ENCODE measurements around the gene SMPD1.

Gene SMPD1

GRCh38 chr11:6411594-6412031, 21.3 kb downstream of the SMPD1 start:
- 100% methylated on average over 1 of the region's 10 CpGs for WGBS (ENCODE audit: insufficient coverage)
- H3K4me1 ChIP-seq (ENCODE audit: control extremely low read depth in 1 of 4, control insufficient read depth in 4 of 4, insufficient read depth in 4 of 4, low read length in 3 of 4) = peaks cover 0 to 5% (median 2%) of the 10 kb centered on the region in 4 experiments

DNA sequence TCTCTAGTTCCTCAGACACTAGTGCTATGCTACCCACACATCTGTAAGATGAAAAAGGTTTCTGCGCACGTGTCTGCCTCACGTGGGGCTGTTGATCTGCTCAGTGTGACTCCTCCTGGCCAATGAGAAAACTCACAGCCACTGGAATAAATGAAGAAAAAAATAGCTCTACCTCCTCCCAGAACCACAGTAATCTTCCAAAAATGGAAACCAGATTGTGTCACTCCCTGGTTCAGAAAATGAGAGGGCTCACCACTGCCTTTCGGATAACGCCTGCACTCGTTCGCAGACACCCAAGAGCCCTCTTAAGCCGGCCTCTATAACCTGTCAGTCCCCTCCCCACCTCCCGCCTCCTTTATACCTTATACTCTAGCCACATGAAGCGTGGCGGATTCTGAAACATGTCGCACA, 23.5 kb downstream of the SMPD1 start:
- WGBS (ENCODE audit: insufficient coverage) = 95% methylated on average over 12 of the region's 12 CpGs
- no peak overlapping the region for H3K27ac ChIP-seq (ENCODE audit: insufficient read depth in 1 of 2, low read depth in 1 of 2, low read length in 2 of 2, poor library complexity in 1 of 2, severe bottlenecking in 2 of 2)

More at GRCh38 chr11:6411594-6412031, 21.3 kb downstream of the SMPD1 start:
- DNase-seq = no peak
- Histone ChIP-seq H3K27ac (ENCODE audit: insufficient read depth in 1 of 2, low read depth in 1 of 2, low read length in 2 of 2, poor library complexity in 1 of 2, severe bottlenecking in 2 of 2) (no peak overlapping the region), H3K27me3 (replicated peaks in 2 of 5; ENCODE audit: control insufficient read depth in 4 of 5, insufficient read depth in 5 of 5, low read length in 4 of 5) (peaks cover 0 to 8% (median 0%) of the 10 kb centered on the region in 5 experiments), H3K9me3 (ENCODE audit: control extremely low read depth in 1 of 5, control insufficient read depth in 4 of 5, insufficient read depth in 2 of 5, low read depth in 1 of 5, low read length in 4 of 5) (no peaks in the 10 kb centered on the region), H3K4me3 (ENCODE audit: control insufficient read depth in 1 of 7, extremely low read depth in 1 of 7, insufficient read depth in 4 of 7, low read depth in 2 of 7, low read length in 6 of 7) (no peak overlapping the region), H3K36me3 (ENCODE audit: control insufficient read depth in 4 of 4, insufficient read depth in 4 of 4, low read length in 3 of 4) (peaks cover 0 to 9% (median 0%) of the 10 kb centered on the region in 4 experiments)
- ChIA-PET CTCF (interaction anchor here (1.0 to 1.6 kb wide), 4 partner anchors 17 to 33 kb away, joined by 3 to 6 read pairs (median 4); no protein-coding TSS in a partner anchor), POLR2A (no interaction called here)

GRCh38 chr11:6414874-6415328, 24.6 kb downstream of the SMPD1 start:
- POLR2A ChIA-PET = no interaction called here
- CTCF ChIA-PET = no interaction called here
- Histone ChIP-seq H3K4me3 (ENCODE audit: control insufficient read depth in 1 of 7, extremely low read depth in 1 of 7, insufficient read depth in 4 of 7, low read depth in 2 of 7, low read length in 6 of 7) (no peak overlapping the region), H3K4me1 (ENCODE audit: control extremely low read depth in 1 of 4, control insufficient read depth in 4 of 4, insufficient read depth in 4 of 4, low read length in 3 of 4) (peaks cover 3 to 18% (median 11%) of the 10 kb centered on the region in 4 experiments), H3K27me3 (replicated peaks in 2 of 5; ENCODE audit: control insufficient read depth in 4 of 5, insufficient read depth in 5 of 5, low read length in 4 of 5) (peaks cover 0 to 20% (median 0%) of the 10 kb centered on the region in 5 experiments), H3K9me3 (ENCODE audit: control extremely low read depth in 1 of 5, control insufficient read depth in 4 of 5, insufficient read depth in 2 of 5, low read depth in 1 of 5, low read length in 4 of 5) (no peaks in the 10 kb centered on the region), H3K36me3 (ENCODE audit: control insufficient read depth in 4 of 4, insufficient read depth in 4 of 4, low read length in 3 of 4) (peaks cover 0 to 9% (median 0%) of the 10 kb centered on the region in 4 experiments), H3K27ac (ENCODE audit: insufficient read depth in 1 of 2, low read depth in 1 of 2, low read length in 2 of 2, poor library complexity in 1 of 2, severe bottlenecking in 2 of 2) (no peak overlapping the region)
- DNase-seq = no peak
- whole genome bisulfite sequencing (ENCODE audit: insufficient coverage) = 90% methylated on average over 2 of the region's 3 CpGs

More for the DNA sequence above, 23.5 kb downstream of the SMPD1 start:
- Histone ChIP-seq H3K9me3 (ENCODE audit: control extremely low read depth in 1 of 5, control insufficient read depth in 4 of 5, insufficient read depth in 2 of 5, low read depth in 1 of 5, low read length in 4 of 5) (no peaks in the 10 kb centered on the region), H3K27me3 (replicated peaks in 2 of 5; ENCODE audit: control insufficient read depth in 4 of 5, insufficient read depth in 5 of 5, low read length in 4 of 5) (peaks cover 0 to 15% (median 0%) of the 10 kb centered on the region in 5 experiments), H3K4me1 (ENCODE audit: control extremely low read depth in 1 of 4, control insufficient read depth in 4 of 4, insufficient read depth in 4 of 4, low read length in 3 of 4) (peaks cover 0 to 8% (median 6%) of the 10 kb centered on the region in 4 experiments), H3K36me3 (ENCODE audit: control insufficient read depth in 4 of 4, insufficient read depth in 4 of 4, low read length in 3 of 4) (peaks cover 0 to 9% (median 0%) of the 10 kb centered on the region in 4 experiments), H3K4me3 (ENCODE audit: control insufficient read depth in 1 of 7, extremely low read depth in 1 of 7, insufficient read depth in 4 of 7, low read depth in 2 of 7, low read length in 6 of 7) (no peak overlapping the region)
- DNase-seq = no peak
- ChIA-PET POLR2A (no interaction called here), CTCF (interaction anchor here (0.8 kb wide), 2 partner anchors 12 to 51 kb away, joined by 3 read pairs; no protein-coding TSS in a partner anchor)

DNA sequence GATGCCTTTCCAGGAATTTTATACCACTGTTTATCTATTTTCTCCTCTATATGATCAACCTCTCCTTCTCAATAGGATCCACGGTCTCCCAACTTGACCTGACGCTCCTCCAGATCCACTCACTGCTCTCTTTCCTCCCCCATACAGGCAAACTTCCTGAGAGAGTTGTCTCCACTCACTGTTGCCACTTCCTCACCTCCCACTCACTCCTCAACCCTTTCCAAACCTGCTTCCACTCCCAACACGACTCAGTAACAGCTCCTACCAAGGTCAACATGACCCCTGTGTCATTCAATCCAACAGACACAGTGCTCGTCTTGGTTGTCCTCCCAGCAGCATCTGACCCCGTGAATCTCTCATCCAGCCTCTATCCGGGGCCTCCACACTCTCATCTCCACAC, 25.5 kb downstream of the SMPD1 start:
- no peak for DNase-seq
- H3K27me3 ChIP-seq (replicated peaks in 2 of 5; ENCODE audit: control insufficient read depth in 4 of 5, insufficient read depth in 5 of 5, low read length in 4 of 5) = peaks cover 0 to 21% (median 0%) of the 10 kb centered on the region in 5 experiments
- WGBS (ENCODE audit: insufficient coverage) = 95% methylated on average over 6 of the region's 6 CpGs
- peaks cover 0 to 5% (median 0%) of the 10 kb centered on the region in 4 experiments for H3K36me3 ChIP-seq (ENCODE audit: control insufficient read depth in 4 of 4, insufficient read depth in 4 of 4, low read length in 3 of 4)
- ChIA-PET POLR2A (interaction anchor here (0.7 kb wide), 1 partner anchor 26 kb away, joined by 3 read pairs; the partner anchor contains the start of gene SMPD1), CTCF (no interaction called here)
- no peak overlapping the region for H3K27ac ChIP-seq (ENCODE audit: insufficient read depth in 1 of 2, low read depth in 1 of 2, low read length in 2 of 2, poor library complexity in 1 of 2, severe bottlenecking in 2 of 2)
- peaks cover 3 to 18% (median 13%) of the 10 kb centered on the region in 4 experiments for H3K4me1 ChIP-seq (ENCODE audit: control extremely low read depth in 1 of 4, control insufficient read depth in 4 of 4, insufficient read depth in 4 of 4, low read length in 3 of 4)
- H3K4me3 ChIP-seq (ENCODE audit: control insufficient read depth in 1 of 7, extremely low read depth in 1 of 7, insufficient read depth in 4 of 7, low read depth in 2 of 7, low read length in 6 of 7) = no peak overlapping the region
- H3K9me3 ChIP-seq (ENCODE audit: control extremely low read depth in 1 of 5, control insufficient read depth in 4 of 5, insufficient read depth in 2 of 5, low read depth in 1 of 5, low read length in 4 of 5) = no peaks in the 10 kb centered on the region

GRCh38 chr11:6417907-6418556, 27.8 kb downstream of the SMPD1 start:
- peaks cover 0 to 23% (median 0%) of the 10 kb centered on the region in 5 experiments for H3K27me3 ChIP-seq (replicated peaks in 2 of 5; ENCODE audit: control insufficient read depth in 4 of 5, insufficient read depth in 5 of 5, low read length in 4 of 5)
- H3K9me3 ChIP-seq (ENCODE audit: control extremely low read depth in 1 of 5, control insufficient read depth in 4 of 5, insufficient read depth in 2 of 5, low read depth in 1 of 5, low read length in 4 of 5) = no peaks in the 10 kb centered on the region
- no peaks in the 10 kb centered on the region for H3K36me3 ChIP-seq (ENCODE audit: control insufficient read depth in 4 of 4, insufficient read depth in 4 of 4, low read length in 3 of 4)
- H3K27ac ChIP-seq (ENCODE audit: insufficient read depth in 1 of 2, low read depth in 1 of 2, low read length in 2 of 2, poor library complexity in 1 of 2, severe bottlenecking in 2 of 2) = no peak overlapping the region
- H3K4me3 ChIP-seq (ENCODE audit: control insufficient read depth in 1 of 7, extremely low read depth in 1 of 7, insufficient read depth in 4 of 7, low read depth in 2 of 7, low read length in 6 of 7) = peak overlapping the region in 5 of 7 experiments; percentile 32 to 92 (median 82)
- POLR2A ChIA-PET = no interaction called here
- peaks cover 3 to 18% (median 13%) of the 10 kb centered on the region in 4 experiments for H3K4me1 ChIP-seq (ENCODE audit: control extremely low read depth in 1 of 4, control insufficient read depth in 4 of 4, insufficient read depth in 4 of 4, low read length in 3 of 4)
- WGBS (ENCODE audit: insufficient coverage) = 58% methylated on average over 6 of the region's 7 CpGs
- no peak for DNase-seq
- CTCF ChIA-PET = interaction anchor here (1.2 to 3.2 kb wide), 6 partner anchors 13 to 39 kb away, joined by 3 to 21 read pairs (median 8); partner anchors contain the start of gene HPX

GRCh38 chr11:6418557-6419008, 28.3 kb downstream of the SMPD1 start:
- 1% methylated on average over 23 of the region's 38 CpGs for WGBS (ENCODE audit: insufficient coverage)
- no peaks in the 10 kb centered on the region for H3K36me3 ChIP-seq (ENCODE audit: control insufficient read depth in 4 of 4, insufficient read depth in 4 of 4, low read length in 3 of 4)
- POLR2A ChIA-PET = interaction anchor here (0.9 to 1.4 kb wide), 2 partner anchors 21 to 29 kb away, joined by 3 to 5 read pairs; partner anchors contain the start of gene SMPD1
- CTCF ChIA-PET = interaction anchor here (1.5 to 3.2 kb wide), 7 partner anchors 13 to 39 kb away, joined by 3 to 21 read pairs (median 7); partner anchors contain the start of gene HPX
- DNase-seq = peak; percentile 30 to 43 (median 31)
- H3K9me3 ChIP-seq (ENCODE audit: control extremely low read depth in 1 of 5, control insufficient read depth in 4 of 5, insufficient read depth in 2 of 5, low read depth in 1 of 5, low read length in 4 of 5) = no peaks in the 10 kb centered on the region
- H3K4me1 ChIP-seq (ENCODE audit: control extremely low read depth in 1 of 4, control insufficient read depth in 4 of 4, insufficient read depth in 4 of 4, low read length in 3 of 4) = peaks cover 3 to 18% (median 13%) of the 10 kb centered on the region in 4 experiments
- no peak overlapping the region for H3K27ac ChIP-seq (ENCODE audit: insufficient read depth in 1 of 2, low read depth in 1 of 2, low read length in 2 of 2, poor library complexity in 1 of 2, severe bottlenecking in 2 of 2)
- peak overlapping the region; percentile 64 to 92 (median 82) for H3K4me3 ChIP-seq (ENCODE audit: control insufficient read depth in 1 of 7, extremely low read depth in 1 of 7, insufficient read depth in 4 of 7, low read depth in 2 of 7, low read length in 6 of 7)
- peaks cover 0 to 23% (median 0%) of the 10 kb centered on the region in 5 experiments for H3K27me3 ChIP-seq (replicated peaks in 2 of 5; ENCODE audit: control insufficient read depth in 4 of 5, insufficient read depth in 5 of 5, low read length in 4 of 5)
